Neural progenitor cell (in vitro differentiated cells): ENCODE measurements around the gene WWOX. TPM values are rescaled to one million over a fixed set of nuclear protein-coding genes. Genes with fewer than 3 reads are reported as not detected.

Source experiments
- DNase-seq: peaks from one replicate; pipeline ENCODE4 v3.0.0-alpha.2; 2016; ENCODE audit warnings: low spot score
- H2AFZ ChIP-seq: fragments of 200-600 bp; sonication (generic); replicated peaks from 2 replicates; pipeline ENCODE4 v1.6.1; 2016; ENCODE audit warnings: antibody characterized with exemption
- H3F3A ChIP-seq: fragments of 200-600 bp; sonication (generic); 2 replicates; pipeline ENCODE4 v1.6.1; 2016; ENCODE audit warnings: antibody characterized with exemption, low read depth
- H3K27ac ChIP-seq: fragments of 200-600 bp; sonication (generic); 2 replicates; pipeline ENCODE4 v1.5.1; 2016; ENCODE audit warnings: mild to moderate bottlenecking
- H3K27me3 ChIP-seq: fragments of 200-600 bp; sonication (generic); 2 replicates; pipeline ENCODE4 v1.6.1; 2016; ENCODE audit warnings: mild to moderate bottlenecking, moderate library complexity
- H3K36me3 ChIP-seq: fragments of 200-600 bp; sonication (generic); 2 replicates; pipeline ENCODE4 v1.5.1; 2016
- H3K4me1 ChIP-seq: fragments of 200-600 bp; sonication (generic); 2 replicates; pipeline ENCODE4 v1.6.1; 2016; ENCODE audit warnings: mixed run types
- H3K4me2 ChIP-seq: fragments of 200-600 bp; sonication (generic); 2 replicates; pipeline ENCODE4 v1.6.1; 2016
- H3K4me3 ChIP-seq: fragments of 200-600 bp; sonication (generic); 2 replicates; pipeline ENCODE4 v1.5.1; 2016
- H3K79me2 ChIP-seq: fragments of 200-600 bp; sonication (generic); 2 replicates; pipeline ENCODE4 v1.6.1; 2016; ENCODE audit warnings: low read depth
- H3K9ac ChIP-seq: fragments of 200-600 bp; sonication (generic); 2 replicates; pipeline ENCODE4 v1.6.1; 2016
- H3K9me3 ChIP-seq: fragments of 200-600 bp; sonication (generic); 2 replicates; pipeline ENCODE4 v1.5.1; 2016; ENCODE audit warnings: low read depth
- H4K20me1 ChIP-seq: fragments of 200-600 bp; sonication (generic); 2 replicates; pipeline ENCODE4 v1.6.1; 2016; ENCODE audit warnings: low read depth
- H3K27ac Mint-ChIP-seq: 3 replicates; pipeline ENCODE4 v1.8.0; 2021; ENCODE audit warnings: mixed read lengths
- H3K27me3 Mint-ChIP-seq: 2 replicates; pipeline ENCODE4 v1.8.0; 2022; ENCODE audit warnings: low read depth, mild to moderate bottlenecking, inconsistent platforms, moderate library complexity, mixed read lengths; ENCODE audit not compliant: insufficient read depth
- H3K36me3 Mint-ChIP-seq: 3 replicates; pipeline ENCODE4 v1.8.0; 2021; ENCODE audit warnings: mixed read lengths
- H3K4me1 Mint-ChIP-seq: 3 replicates; pipeline ENCODE4 v1.8.0; 2021; ENCODE audit warnings: mixed read lengths
- H3K4me3 Mint-ChIP-seq: 3 replicates; pipeline ENCODE4 v1.8.0; 2021; ENCODE audit warnings: mild to moderate bottlenecking, moderate library complexity, mixed read lengths
- H3K9me3 Mint-ChIP-seq: 3 replicates; pipeline ENCODE4 v1.8.0; 2020; ENCODE audit warnings: mixed read lengths
- EZH2 ChIP-seq: fragments of 200-600 bp; sonication (generic); IDR thresholded peaks from 2 replicates; pipeline ENCODE4 v1.6.1; 2017; ENCODE audit warnings: antibody characterized with exemption, mild to moderate bottlenecking, moderate library complexity
- EZH2phosphoT487 ChIP-seq: fragments of 200-600 bp; sonication (generic); IDR thresholded peaks from 2 replicates; pipeline ENCODE4 v1.6.1; 2017; ENCODE audit warnings: antibody characterized with exemption
- total RNA-seq: library from RNA; depleted of rRNA; stranded (reverse); fragments of >200 nt; gene quantifications from 2 replicates; pipeline ENCODE4 v1.2.3, GENCODE V29; 2015; ENCODE audit warnings: low replicate concordance
- TF ChIP-seq, protein P1 (sequence below): fragments of 200-600 bp; sonication (generic); IDR thresholded peaks from 2 replicates; pipeline ENCODE4 v1.5.1; 2017; ENCODE audit warnings: antibody characterized with exemption, mild to moderate bottlenecking

The WWOX gene
- total RNA-seq, 1 donor from 2014 or later, result 63.7 TPM

DNA sequence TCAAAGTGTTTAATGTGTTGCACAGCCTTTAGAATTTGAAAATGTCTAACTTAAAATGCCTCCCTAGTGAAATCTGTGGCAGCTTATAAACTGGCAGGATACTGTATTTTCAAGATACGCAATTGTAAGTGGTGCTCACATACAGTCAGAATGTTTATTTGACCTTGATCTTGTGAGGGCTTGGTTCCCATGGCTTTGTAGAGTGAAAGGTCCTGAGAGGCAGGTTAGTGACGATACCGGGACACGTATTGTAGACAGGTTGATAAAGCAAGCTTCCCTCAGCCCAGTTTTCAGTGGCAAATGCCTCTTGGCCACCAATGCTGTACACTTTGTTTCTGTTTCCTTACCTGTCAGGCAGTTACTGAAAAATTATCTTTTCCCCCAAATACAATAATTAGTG is 1074.5 kb downstream of the WWOX start:
- H3K9me3 Mint-ChIP-seq, result peaks cover 4% of the 10 kb centered on the region
- TF ChIP-seq, protein P1, sequence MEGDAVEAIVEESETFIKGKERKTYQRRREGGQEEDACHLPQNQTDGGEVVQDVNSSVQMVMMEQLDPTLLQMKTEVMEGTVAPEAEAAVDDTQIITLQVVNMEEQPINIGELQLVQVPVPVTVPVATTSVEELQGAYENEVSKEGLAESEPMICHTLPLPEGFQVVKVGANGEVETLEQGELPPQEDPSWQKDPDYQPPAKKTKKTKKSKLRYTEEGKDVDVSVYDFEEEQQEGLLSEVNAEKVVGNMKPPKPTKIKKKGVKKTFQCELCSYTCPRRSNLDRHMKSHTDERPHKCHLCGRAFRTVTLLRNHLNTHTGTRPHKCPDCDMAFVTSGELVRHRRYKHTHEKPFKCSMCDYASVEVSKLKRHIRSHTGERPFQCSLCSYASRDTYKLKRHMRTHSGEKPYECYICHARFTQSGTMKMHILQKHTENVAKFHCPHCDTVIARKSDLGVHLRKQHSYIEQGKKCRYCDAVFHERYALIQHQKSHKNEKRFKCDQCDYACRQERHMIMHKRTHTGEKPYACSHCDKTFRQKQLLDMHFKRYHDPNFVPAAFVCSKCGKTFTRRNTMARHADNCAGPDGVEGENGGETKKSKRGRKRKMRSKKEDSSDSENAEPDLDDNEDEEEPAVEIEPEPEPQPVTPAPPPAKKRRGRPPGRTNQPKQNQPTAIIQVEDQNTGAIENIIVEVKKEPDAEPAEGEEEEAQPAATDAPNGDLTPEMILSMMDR, result no peak
- TF ChIP-seq EZH2, result no peak
- no peak for TF ChIP-seq EZH2phosphoT487
- H4K20me1 ChIP-seq, result no peaks in the 10 kb centered on the region
- no peaks in the 10 kb centered on the region for H3K9me3 ChIP-seq
- H3K4me3 Mint-ChIP-seq, result no peak overlapping the region
- no peak overlapping the region for H2AFZ ChIP-seq
- no peaks in the 10 kb centered on the region for H3K36me3 Mint-ChIP-seq
- no peaks in the 10 kb centered on the region for H3K79me2 ChIP-seq
- no peak overlapping the region for H3K27ac ChIP-seq
- H3K27ac Mint-ChIP-seq, result no peak overlapping the region
- H3K4me2 ChIP-seq, result no peak overlapping the region
- no peaks in the 10 kb centered on the region for H3K27me3 Mint-ChIP-seq
- H3K27me3 ChIP-seq, result no peaks in the 10 kb centered on the region
- H3K4me1 Mint-ChIP-seq, result peaks cover 5% of the 10 kb centered on the region
- peaks cover 12% of the 10 kb centered on the region for H3K4me1 ChIP-seq
- H3K4me3 ChIP-seq, result no peak overlapping the region
- H3K9ac ChIP-seq, result no peak overlapping the region
- peaks cover 11% of the 10 kb centered on the region for H3F3A ChIP-seq
- no peak for DNase-seq
- no peaks in the 10 kb centered on the region for H3K36me3 ChIP-seq

DNA sequence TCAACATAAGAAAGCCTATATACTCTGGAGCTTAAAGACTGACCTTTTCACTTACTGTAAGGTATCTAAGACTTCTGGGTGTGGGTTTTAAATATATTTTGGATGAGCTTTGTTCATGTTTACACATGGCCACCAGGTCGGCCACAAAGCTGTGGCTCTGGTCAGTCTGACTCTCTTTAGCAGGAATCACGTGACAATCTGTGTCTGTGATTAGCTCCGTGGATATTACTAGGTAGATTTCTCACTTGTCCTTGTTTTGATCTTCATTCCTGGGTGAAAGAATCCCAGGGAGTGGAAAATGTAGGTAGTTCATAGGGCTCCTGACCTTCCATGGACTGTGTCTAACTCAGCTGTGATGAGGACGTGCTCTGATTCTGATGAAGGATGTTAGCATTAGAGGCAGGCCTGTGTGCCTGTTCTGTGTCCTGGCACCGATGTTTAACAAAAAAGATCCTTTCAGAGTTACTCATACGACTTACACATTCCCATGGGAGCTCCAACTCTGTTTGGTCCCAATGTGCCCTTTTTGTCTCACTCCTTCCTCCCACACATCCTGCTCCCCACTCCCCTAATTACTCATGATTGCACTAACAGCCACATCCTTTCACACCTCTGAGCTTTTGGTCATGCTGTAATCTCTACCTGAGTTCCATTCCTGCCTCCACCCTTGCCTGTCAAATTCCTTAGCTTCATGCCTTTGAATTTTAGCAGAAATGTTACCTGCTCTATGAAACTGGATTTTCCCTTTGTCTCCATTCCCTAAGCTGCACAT is 1076.0 kb downstream of the WWOX start:
- Histone ChIP-seq H4K20me1 (no peaks in the 10 kb centered on the region), H3K79me2 (no peaks in the 10 kb centered on the region), H3K36me3 (no peaks in the 10 kb centered on the region), H3K27ac (no peak overlapping the region), H3K4me1 (no peaks in the 10 kb centered on the region), H2AFZ (no peak overlapping the region), H3K27me3 (no peaks in the 10 kb centered on the region), H3K4me3 (no peak overlapping the region), H3K4me2 (no peak overlapping the region), H3F3A (no peaks in the 10 kb centered on the region), H3K9ac (no peak overlapping the region), H3K9me3 (no peaks in the 10 kb centered on the region)
- DNase-seq, result no peak
- TF ChIP-seq EZH2phosphoT487, result no peak
- TF ChIP-seq EZH2, result no peak
- TF ChIP-seq, protein P1, result no peak
- Mint-ChIP-seq H3K9me3 (peaks cover 7% of the 10 kb centered on the region), H3K4me3 (no peak overlapping the region), H3K36me3 (no peaks in the 10 kb centered on the region), H3K27me3 (no peaks in the 10 kb centered on the region), H3K27ac (no peak overlapping the region), H3K4me1 (peaks cover 3% of the 10 kb centered on the region)

DNA sequence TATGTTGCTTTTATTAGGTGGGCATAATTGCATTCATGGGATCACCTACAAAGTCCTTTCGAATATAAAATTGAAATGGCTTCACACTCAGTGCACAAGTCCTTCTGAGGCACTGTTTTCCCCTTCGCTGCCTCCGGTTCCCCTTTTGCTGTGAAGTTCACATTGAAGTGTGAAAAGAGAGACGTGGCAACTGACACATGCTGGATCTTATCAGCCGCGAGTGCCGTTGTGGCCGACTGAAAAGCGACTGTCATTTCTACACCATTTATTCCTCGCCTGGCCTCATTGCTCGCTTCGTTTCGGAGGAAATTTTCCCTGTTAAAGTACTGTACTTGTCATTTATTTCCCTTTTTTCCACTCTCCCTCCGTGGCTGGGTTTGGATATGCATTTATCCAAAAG is 1077.6 kb downstream of the WWOX start:
- no peaks in the 10 kb centered on the region for H3K4me1 Mint-ChIP-seq
- H3K27me3 ChIP-seq, result no peaks in the 10 kb centered on the region
- H3K9me3 Mint-ChIP-seq, result peaks cover 12% of the 10 kb centered on the region
- no peak overlapping the region for H3K27ac Mint-ChIP-seq
- TF ChIP-seq EZH2 (no peak), EZH2phosphoT487 (no peak)
- TF ChIP-seq, protein P1, result no peak
- no peaks in the 10 kb centered on the region for H3K4me1 ChIP-seq
- H3K79me2 ChIP-seq, result no peaks in the 10 kb centered on the region
- H3K9me3 ChIP-seq, result no peaks in the 10 kb centered on the region
- no peak overlapping the region for H3K4me3 ChIP-seq
- no peaks in the 10 kb centered on the region for H4K20me1 ChIP-seq
- H3K27ac ChIP-seq, result no peak overlapping the region
- H2AFZ ChIP-seq, result no peak overlapping the region
- no peaks in the 10 kb centered on the region for H3F3A ChIP-seq
- no peak overlapping the region for H3K4me2 ChIP-seq
- H3K36me3 Mint-ChIP-seq, result no peaks in the 10 kb centered on the region
- no peak overlapping the region for H3K4me3 Mint-ChIP-seq
- H3K9ac ChIP-seq, result no peak overlapping the region
- no peak for DNase-seq
- no peaks in the 10 kb centered on the region for H3K36me3 ChIP-seq
- no peaks in the 10 kb centered on the region for H3K27me3 Mint-ChIP-seq
